Thyroid gland (tissue), 4 donors: ENCODE measurements around the gene C13orf46. TPM values are rescaled to one million over a fixed set of nuclear protein-coding genes. Genes with fewer than 3 reads are reported as not detected.

Experiments used
- DNase-seq, 2 donors: peaks; one replicate each; pipeline ENCODE4 v3.0.0-alpha.2; 2019
- H3K27ac ChIP-seq, 3 donors: fragments of 200-600 bp; sonication (generic); 1 replicate in 2 of 3; 2 replicates in 1 of 3; pipeline ENCODE4 v1.5.1; 2016 to 2019; ENCODE audit warnings: mild to moderate bottlenecking in 1 of 3, moderate library complexity in 1 of 3
- H3K27me3 ChIP-seq: fragments of 200-600 bp; sonication (generic); one replicate; pipeline ENCODE4 v1.5.1; 2019
- H3K36me3 ChIP-seq, 2 donors: fragments of 200-600 bp; sonication (generic); one replicate each; pipeline ENCODE4 v1.5.1; 2016 to 2019
- H3K4me1 ChIP-seq, 2 donors: fragments of 200-600 bp; sonication (generic); one replicate each; pipeline ENCODE4 v1.5.1; 2017 to 2019
- H3K4me3 ChIP-seq, 3 donors: fragments of 200-600 bp; sonication (generic); replicated peaks in 1 of 3; 1 replicate in 2 of 3; 2 replicates in 1 of 3; pipeline ENCODE4 v1.5.1; 2016; ENCODE audit warnings: mild to moderate bottlenecking in 1 of 3
- H3K9me3 ChIP-seq: fragments of 200-600 bp; sonication (generic); one replicate; pipeline ENCODE4 v1.5.1; 2017
- CTCF ChIP-seq, 6 experiments: fragments of 200-600 bp in 3 of 6; fragments of 450-650 bp in 3 of 6; sonication (generic) in 3 of 6; IDR thresholded peaks; one replicate each; pipeline ENCODE4 v1.5.1; 2016 to 2019; ENCODE audit warnings: antibody characterized with exemption in 6 of 6, mild to moderate bottlenecking in 2 of 6, inconsistent platforms in 1 of 6, moderate library complexity in 1 of 6
- POLR2A ChIP-seq, 2 donors: fragments of 450-650 bp; IDR thresholded peaks; one replicate each; pipeline ENCODE4 v1.6.1; 2017; ENCODE audit warnings: antibody characterized with exemption in 2 of 2, mild to moderate bottlenecking in 2 of 2, moderate library complexity in 1 of 2
- WGBS, 2 donors: methylation state at CpG; one replicate each; pipeline ENCODE4 v1.1.5; 2017; 5-methylcytosine and 5-hydroxymethylcytosine counted together
- intact Hi-C: fragments of 100-400 bp; cut with DNase I; formaldehyde crosslinking; loops from one replicate; pipeline ENCODE4 v1.15.1; 2023
- total RNA-seq, 4 donors: library from RNA; depleted of rRNA; stranded (reverse); fragments of >200 nt; gene quantifications; one replicate each; pipeline ENCODE4 v1.2.3, GENCODE V29; 2016

Gene C13orf46
- total RNA-seq, 4 donors from 2014 or later, result 0.67 to 9.4 (median 4.3) TPM

DNA sequence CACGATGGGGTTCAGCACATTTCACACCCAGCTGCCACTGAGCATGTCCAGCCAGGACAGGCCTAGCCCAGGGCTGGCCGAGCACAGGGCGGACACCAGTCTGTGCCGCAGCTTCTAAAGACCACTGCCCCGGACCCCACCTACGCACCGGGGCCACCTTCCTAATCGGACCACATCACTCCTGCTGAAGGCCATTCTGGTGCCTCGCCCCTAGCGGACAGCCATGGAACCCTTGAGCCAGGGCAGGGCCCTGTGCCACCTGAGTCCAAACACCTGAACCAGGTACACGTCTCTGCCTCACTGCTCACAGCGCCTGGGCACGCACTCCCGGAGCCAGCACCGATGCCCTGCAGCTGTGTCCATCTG, 8.4 kb upstream of the C13orf46 start:
- H3K27me3 ChIP-seq, result no peaks in the 10 kb centered on the region
- 96% methylated on average over 14 of the region's 15 CpGs; no CpG with 5 or more reads in 1 of the 2 donors for WGBS, 2 donors
- H3K4me3 ChIP-seq, result no peak overlapping the region
- peak; percentile 23 to 31 for DNase-seq
- TF ChIP-seq CTCF (IDR thresholded peaks at IDR 0.05) (no peak), POLR2A (IDR thresholded peaks at IDR 0.05) (no peak)
- H3K27ac ChIP-seq, result peak overlapping the region in 2 of 3 donors; percentile 78 to 85
- no peaks in the 10 kb centered on the region for H3K9me3 ChIP-seq
- H3K4me1 ChIP-seq, result peaks cover 20 to 24% of the 10 kb centered on the region in 2 donors
- peaks cover 3 to 17% of the 10 kb centered on the region in 2 donors for H3K36me3 ChIP-seq
- intact Hi-C loops, result no loop called here

GRCh38 chr13:113981611-113982295, 7.9 kb upstream of the C13orf46 start:
- intact Hi-C loops, result no loop called here
- Histone ChIP-seq H3K4me1 (peaks cover 20 to 30% of the 10 kb centered on the region in 2 donors), H3K9me3 (no peaks in the 10 kb centered on the region), H3K36me3 (peaks cover 3 to 18% of the 10 kb centered on the region in 2 donors), H3K4me3 (no peak overlapping the region), H3K27ac (peak overlapping the region; percentile 78 to 87 (median 85)), H3K27me3 (no peaks in the 10 kb centered on the region)
- TF ChIP-seq CTCF (IDR thresholded peaks at IDR 0.05) (no peak), POLR2A (IDR thresholded peaks at IDR 0.05) (no peak)
- 75 to 84% methylated on average over 11 to 25 of the region's 28 CpGs for WGBS, 2 donors
- no peak for DNase-seq

DNA sequence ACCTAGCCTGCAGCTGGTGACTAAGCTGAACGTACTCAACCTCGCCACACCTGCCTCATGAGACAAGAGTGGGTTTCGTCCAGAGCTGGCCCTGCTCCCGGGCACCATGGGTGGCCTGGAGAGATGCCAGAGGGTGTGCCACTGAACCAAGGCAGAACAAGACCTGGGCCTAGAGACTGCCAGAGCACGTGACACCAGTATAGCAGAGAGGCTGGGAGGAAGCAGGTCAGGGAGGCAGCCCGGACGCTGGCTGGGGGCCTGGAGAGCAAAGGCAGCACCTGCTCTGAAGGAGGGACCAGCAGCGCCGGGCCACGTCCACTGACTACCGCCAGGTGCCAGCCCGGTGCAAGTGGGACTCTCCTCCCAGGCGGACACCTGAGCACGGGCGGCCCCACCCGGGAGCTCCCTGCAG, 7.3 kb upstream of the C13orf46 start:
- Histone ChIP-seq H3K27me3 (no peaks in the 10 kb centered on the region), H3K27ac (peak overlapping the region; percentile 84 to 93 (median 87)), H3K36me3 (peaks cover 3 to 18% of the 10 kb centered on the region in 2 donors), H3K4me1 (peaks cover 20 to 34% of the 10 kb centered on the region in 2 donors), H3K9me3 (no peaks in the 10 kb centered on the region), H3K4me3 (no peak overlapping the region)
- DNase-seq, result peak; percentile 99 to 100
- WGBS, 2 donors, result 36 to 48% methylated on average over 12 to 14 of the region's 16 CpGs
- intact Hi-C loops, result no loop called here
- peak in 1 of 2 donors; percentile 63 for TF ChIP-seq POLR2A (IDR thresholded peaks at IDR 0.05)
- TF ChIP-seq CTCF (IDR thresholded peaks at IDR 0.05), result peak in 5 of 6 experiments; percentile 14 to 59 (median 56)

DNA sequence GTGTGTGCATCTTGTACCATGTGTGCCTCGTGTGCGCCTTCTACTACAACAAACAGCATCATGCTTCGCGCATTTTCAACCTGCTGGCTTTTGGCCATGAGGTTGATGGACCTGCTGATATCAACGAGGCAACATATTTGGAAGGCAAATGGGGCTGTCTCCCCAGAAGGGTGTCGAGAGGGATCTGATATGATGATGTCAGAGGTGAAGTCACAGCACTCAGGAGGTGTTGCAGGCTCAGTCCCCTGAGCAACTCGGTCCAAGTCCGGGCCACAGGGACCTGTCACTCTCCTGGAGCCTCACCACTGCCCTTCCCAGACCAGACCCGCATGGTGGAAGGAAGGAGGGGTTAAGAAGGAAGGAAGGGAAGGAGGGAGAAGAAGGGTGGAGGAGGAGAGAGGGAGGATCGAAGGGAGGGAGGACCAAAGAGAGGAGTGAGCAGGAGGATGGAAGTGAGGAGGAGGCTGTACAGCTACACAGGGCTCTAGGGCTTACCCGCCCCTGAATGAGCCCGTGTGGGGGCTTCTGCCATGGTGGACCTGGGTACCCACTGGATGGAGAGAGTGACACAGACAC, 6.7 kb upstream of the C13orf46 start:
- no peaks in the 10 kb centered on the region for H3K27me3 ChIP-seq
- no peaks in the 10 kb centered on the region for H3K9me3 ChIP-seq
- intact Hi-C loops, result no loop called here
- peak in 1 of 2 donors; percentile 10 for DNase-seq
- no peak overlapping the region for H3K4me3 ChIP-seq
- TF ChIP-seq POLR2A (IDR thresholded peaks at IDR 0.05), result no peak
- TF ChIP-seq CTCF (IDR thresholded peaks at IDR 0.05), result no peak
- 85 to 89% methylated on average over 12 of the region's 12 CpGs for WGBS, 2 donors
- H3K4me1 ChIP-seq, result peaks cover 20 to 34% of the 10 kb centered on the region in 2 donors
- H3K36me3 ChIP-seq, result peaks cover 3 to 20% of the 10 kb centered on the region in 2 donors
- H3K27ac ChIP-seq, result peak overlapping the region; percentile 54 to 93 (median 84)
